ENCODE measurements around the gene PVALEF. TPM values are rescaled to one million over a fixed set of nuclear protein-coding genes. Genes with fewer than 3 reads are reported as not detected.

PVALEF gene
- total RNA-seq, 1 experiment from 2014 or later, result not detected

GRCh38 chr17:81179220-81179619 is 13.9 kb downstream of the PVALEF start:
- no peak overlapping the region for H2BK120ac ChIP-seq (ENCODE audit: low read depth, low read length, poor library complexity, severe bottlenecking)
- no peak overlapping the region for H4K8ac ChIP-seq (replicated peaks; ENCODE audit: insufficient read length, low read depth, low read length)
- H3K4me1 ChIP-seq (ENCODE audit: insufficient read depth, low read length), result no peaks in the 10 kb centered on the region
- Mint-ChIP-seq H3K27me3 (ENCODE audit: low read depth) (no peaks in the 10 kb centered on the region; the same call in none of the 2 replicates), H3K4me1 (no peaks in the 10 kb centered on the region), H3K36me3 (ENCODE audit: insufficient read depth in 1 of 3, low read depth in 3 of 3) (no peaks in the 10 kb centered on the region), H3K4me3 (no peak overlapping the region), H3K27ac (no peak overlapping the region), H3K9me3 (peaks cover 0 to 5% of the 10 kb centered on the region in 2 experiments; a peak in 2 of 5 replicates)
- H3K79me1 ChIP-seq (ENCODE audit: insufficient read depth, low read depth, low read length, poor library complexity, severe bottlenecking), result no peaks in the 10 kb centered on the region
- H3K27ac ChIP-seq (ENCODE audit: insufficient read length, low read depth, low read length), result no peak overlapping the region
- H3K23ac ChIP-seq (ENCODE audit: insufficient read length, low read depth, low read length), result no peak overlapping the region
- no peak overlapping the region for H4K5ac ChIP-seq (ENCODE audit: insufficient read length, low read depth, low read length)
- WGBS (ENCODE audit: extremely low coverage, insufficient read length, low lambda C conversion rate), result no CpG with 5 or more reads among the region's 9 CpGs
- TF ChIP-seq CTCF (conservative IDR thresholded peaks at IDR 0.05), result no peak
- H2BK15ac ChIP-seq (ENCODE audit: low read depth, low read length), result no peak overlapping the region
- H2BK20ac ChIP-seq (ENCODE audit: low read depth, low read length, poor library complexity, severe bottlenecking), result no peak overlapping the region
- H4K20me1 ChIP-seq (ENCODE audit: control insufficient read depth, insufficient read depth, insufficient read length), result no peaks in the 10 kb centered on the region
- H3K18ac ChIP-seq (ENCODE audit: insufficient read length, low read depth, low read length), result no peak overlapping the region
- no peak overlapping the region for H2AK5ac ChIP-seq (ENCODE audit: insufficient read length, low read length)
- H3K79me2 ChIP-seq (ENCODE audit: insufficient read depth, low read length), result no peaks in the 10 kb centered on the region
- H2BK5ac ChIP-seq (ENCODE audit: insufficient read length, low read length), result no peak overlapping the region
- no peaks in the 10 kb centered on the region for H3K9me3 ChIP-seq (ENCODE audit: control insufficient read depth, low read depth, low read length)
- no peaks in the 10 kb centered on the region for H3K23me2 ChIP-seq (ENCODE audit: insufficient read length, low read depth, low read length, poor library complexity, severe bottlenecking)
- no peak overlapping the region for H3K4ac ChIP-seq (ENCODE audit: low read depth, low read length)
- H4K91ac ChIP-seq (ENCODE audit: insufficient read length, low read depth, low read length), result no peak overlapping the region
- H3K27me3 ChIP-seq (ENCODE audit: insufficient read depth, low read length), result no peaks in the 10 kb centered on the region
- no peak for DNase-seq
- H2BK12ac ChIP-seq (ENCODE audit: insufficient read length, low read depth, low read length), result no peak overlapping the region
- no peak overlapping the region for H2AFZ ChIP-seq (ENCODE audit: low read length)
- no peak overlapping the region for H3K4me2 ChIP-seq (ENCODE audit: insufficient read depth, insufficient read length, low read length)
- no peak overlapping the region for H3K9ac ChIP-seq (ENCODE audit: extremely low read depth, insufficient read length, low read length)
- H3K56ac ChIP-seq (ENCODE audit: insufficient read length, low read depth, low read length), result no peak overlapping the region
- no peak overlapping the region for H3T11ph ChIP-seq (ENCODE audit: low read length)
- H3K14ac ChIP-seq (ENCODE audit: insufficient read depth, low read length), result no peak overlapping the region

Measured in H9 (cell line).